HG03064 (cell line): Measurements from ENCODE around the gene SUGP2.

Experiments
- ATAC-seq: cut with Tn5 transposase; IDR thresholded peaks from one replicate; pipeline ENCODE4 v1.9.1; 2021; ENCODE audit warnings: low read depth; ENCODE audit not compliant: unreplicated experiment

Gene SUGP2

GRCh38 chr19:19059837-19060611 is 26.7 kb upstream of the SUGP2 start:
- no peak for ATAC-seq

GRCh38 chr19:19059018-19059836 is 25.9 kb upstream of the SUGP2 start:
- no peak for ATAC-seq

- ATAC-seq = no peak
These were observed 24.4 kb upstream of the SUGP2 start for GRCh38 chr19:19057720-19058119.

- no peak for ATAC-seq
These were observed 24.0 kb upstream of the SUGP2 start for GRCh38 chr19:19057317-19057716.

GRCh38 chr19:19056636-19057275 is 23.4 kb upstream of the SUGP2 start:
- no peak for ATAC-seq

- no peak for ATAC-seq
These were observed 22.4 kb upstream of the SUGP2 start for GRCh38 chr19:19055701-19056100.

GRCh38 chr19:19054939-19055440 is 21.7 kb upstream of the SUGP2 start:
- ATAC-seq = no peak

GRCh38 chr19:19054315-19054938 is 21.1 kb upstream of the SUGP2 start:
- ATAC-seq = no peak

GRCh38 chr19:19053508-19054314 is 20.4 kb upstream of the SUGP2 start:
- no peak for ATAC-seq

- ATAC-seq = no peak
These were observed 19.6 kb upstream of the SUGP2 start for GRCh38 chr19:19052921-19053320.

GRCh38 chr19:19051478-19052213 is 18.3 kb upstream of the SUGP2 start:
- no peak for ATAC-seq

- no peak for ATAC-seq
These were observed 17.4 kb upstream of the SUGP2 start for GRCh38 chr19:19050731-19051130.

GRCh38 chr19:19050104-19050503 is 16.8 kb upstream of the SUGP2 start:
- no peak for ATAC-seq

- ATAC-seq = no peak
These were observed 16.1 kb upstream of the SUGP2 start for GRCh38 chr19:19049406-19049805.

GRCh38 chr19:19043881-19044280 is 10.6 kb upstream of the SUGP2 start:
- no peak for ATAC-seq

- ATAC-seq = no peak
These were observed 10.2 kb upstream of the SUGP2 start for GRCh38 chr19:19043481-19043880.

- ATAC-seq = no peak
These were observed 9.5 kb upstream of the SUGP2 start for GRCh38 chr19:19042732-19043280.

GRCh38 chr19:19040417-19040816 is 7.1 kb upstream of the SUGP2 start:
- ATAC-seq = no peak

GRCh38 chr19:19039901-19040300 is 6.6 kb upstream of the SUGP2 start:
- no peak for ATAC-seq
